Measurements from ENCODE around the gene PMS2. TPM values are rescaled to one million over a fixed set of nuclear protein-coding genes. Genes with fewer than 3 reads are reported as not detected.

The PMS2 gene
- total and polyA plus RNA-seq, 2 experiments from 2014 or later = 5.2 to 15.6 TPM

DNA sequence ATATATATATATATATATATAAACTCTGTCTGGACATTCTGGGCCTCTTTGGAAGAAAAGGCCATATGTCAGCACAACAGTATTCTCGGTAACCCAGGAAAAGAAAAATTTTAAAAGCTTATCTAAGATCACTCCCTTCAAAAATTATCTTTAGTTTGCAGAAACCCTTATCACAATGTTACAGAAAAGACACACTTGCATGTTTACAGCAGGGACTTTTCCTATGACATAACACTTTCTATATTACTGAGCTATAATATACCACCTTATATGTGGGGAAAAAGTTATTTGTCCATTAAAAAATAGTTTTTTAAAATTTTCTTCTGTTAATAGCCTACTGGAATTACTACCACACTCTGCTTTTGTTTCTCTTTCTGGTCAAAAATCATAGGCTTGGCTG lies 47.8 kb upstream of the PMS2 start:
- Histone ChIP-seq H3K79me2 (replicated peaks; ENCODE audit: insufficient read depth) (peaks cover 53% of the 10 kb centered on the region), H3K36me3 (ENCODE audit: insufficient read depth) (peaks cover 20% of the 10 kb centered on the region), H3K9me2 (ENCODE audit: insufficient read depth) (no peaks in the 10 kb centered on the region), H3K27me3 (ENCODE audit: insufficient read depth) (no peaks in the 10 kb centered on the region), H2AFZ (no peak overlapping the region), H3K4me1 (ENCODE audit: insufficient read depth) (peaks cover 6% of the 10 kb centered on the region; the same call in 1 of the 2 replicates), H3K4me2 (no peak overlapping the region), H3K27ac (ENCODE audit: low read depth) (no peak overlapping the region), H3K4me3 (no peak overlapping the region), H3F3A (replicated peaks; ENCODE audit: low read depth) (no peaks in the 10 kb centered on the region), H4K20me1 (replicated peaks; ENCODE audit: insufficient read depth) (peaks cover 9% of the 10 kb centered on the region)
- Mint-ChIP-seq H3K36me3 (ENCODE audit: low read depth) (peaks cover 30% of the 10 kb centered on the region), H3K27me3 (ENCODE audit: insufficient read depth, low read depth, poor library complexity) (peaks cover 8% of the 10 kb centered on the region), H3K9me3 (0 out of 3 replicates have a peak, but pooled peaks cover 3% of the 10 kb centered on the region), H3K4me3 (no peak overlapping the region), H3K4me1 (peaks cover 13% of the 10 kb centered on the region), H3K27ac (no peak overlapping the region)
- TF ChIP-seq CREB1 (CRISPR knock-in tag; IDR thresholded peaks at IDR 0.05; ENCODE audit: low read depth) = no peak
- TF ChIP-seq ZNF114 (CRISPR knock-in tag; IDR thresholded peaks at IDR 0.05) = no peak
- TF ChIP-seq JUNB (IDR thresholded peaks at IDR 0.05; ENCODE audit: unreplicated experiment) = no peak
- TF ChIP-seq CTCF (conservative IDR thresholded peaks at IDR 0.05; ENCODE audit: low read depth in 2 of 2) = no peak
- TF ChIP-seq, protein P1, sequence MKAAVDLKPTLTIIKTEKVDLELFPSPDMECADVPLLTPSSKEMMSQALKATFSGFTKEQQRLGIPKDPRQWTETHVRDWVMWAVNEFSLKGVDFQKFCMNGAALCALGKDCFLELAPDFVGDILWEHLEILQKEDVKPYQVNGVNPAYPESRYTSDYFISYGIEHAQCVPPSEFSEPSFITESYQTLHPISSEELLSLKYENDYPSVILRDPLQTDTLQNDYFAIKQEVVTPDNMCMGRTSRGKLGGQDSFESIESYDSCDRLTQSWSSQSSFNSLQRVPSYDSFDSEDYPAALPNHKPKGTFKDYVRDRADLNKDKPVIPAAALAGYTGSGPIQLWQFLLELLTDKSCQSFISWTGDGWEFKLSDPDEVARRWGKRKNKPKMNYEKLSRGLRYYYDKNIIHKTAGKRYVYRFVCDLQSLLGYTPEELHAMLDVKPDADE (IDR thresholded peaks at IDR 0.05) = no peak
- no peak for TF ChIP-seq ZNF331 (CRISPR knock-in tag; IDR thresholded peaks at IDR 0.05; ENCODE audit: low read depth)
- TF ChIP-seq EZH2 (IDR thresholded peaks at IDR 0.05; ENCODE audit: low read depth, unreplicated experiment) = no peak
- no peak for TF ChIP-seq POLR2AphosphoS5 (IDR thresholded peaks at IDR 0.05; ENCODE audit: low read depth)
- TF ChIP-seq, protein P2, sequence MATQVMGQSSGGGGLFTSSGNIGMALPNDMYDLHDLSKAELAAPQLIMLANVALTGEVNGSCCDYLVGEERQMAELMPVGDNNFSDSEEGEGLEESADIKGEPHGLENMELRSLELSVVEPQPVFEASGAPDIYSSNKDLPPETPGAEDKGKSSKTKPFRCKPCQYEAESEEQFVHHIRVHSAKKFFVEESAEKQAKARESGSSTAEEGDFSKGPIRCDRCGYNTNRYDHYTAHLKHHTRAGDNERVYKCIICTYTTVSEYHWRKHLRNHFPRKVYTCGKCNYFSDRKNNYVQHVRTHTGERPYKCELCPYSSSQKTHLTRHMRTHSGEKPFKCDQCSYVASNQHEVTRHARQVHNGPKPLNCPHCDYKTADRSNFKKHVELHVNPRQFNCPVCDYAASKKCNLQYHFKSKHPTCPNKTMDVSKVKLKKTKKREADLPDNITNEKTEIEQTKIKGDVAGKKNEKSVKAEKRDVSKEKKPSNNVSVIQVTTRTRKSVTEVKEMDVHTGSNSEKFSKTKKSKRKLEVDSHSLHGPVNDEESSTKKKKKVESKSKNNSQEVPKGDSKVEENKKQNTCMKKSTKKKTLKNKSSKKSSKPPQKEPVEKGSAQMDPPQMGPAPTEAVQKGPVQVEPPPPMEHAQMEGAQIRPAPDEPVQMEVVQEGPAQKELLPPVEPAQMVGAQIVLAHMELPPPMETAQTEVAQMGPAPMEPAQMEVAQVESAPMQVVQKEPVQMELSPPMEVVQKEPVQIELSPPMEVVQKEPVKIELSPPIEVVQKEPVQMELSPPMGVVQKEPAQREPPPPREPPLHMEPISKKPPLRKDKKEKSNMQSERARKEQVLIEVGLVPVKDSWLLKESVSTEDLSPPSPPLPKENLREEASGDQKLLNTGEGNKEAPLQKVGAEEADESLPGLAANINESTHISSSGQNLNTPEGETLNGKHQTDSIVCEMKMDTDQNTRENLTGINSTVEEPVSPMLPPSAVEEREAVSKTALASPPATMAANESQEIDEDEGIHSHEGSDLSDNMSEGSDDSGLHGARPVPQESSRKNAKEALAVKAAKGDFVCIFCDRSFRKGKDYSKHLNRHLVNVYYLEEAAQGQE (IDR thresholded peaks at IDR 0.05; ENCODE audit: unreplicated experiment) = no peak
- no peak for TF ChIP-seq ZNF462 (CRISPR knock-in tag; IDR thresholded peaks at IDR 0.05)
- TF ChIP-seq EZH2phosphoT487 (IDR thresholded peaks at IDR 0.05; ENCODE audit: unreplicated experiment) = no peak
- no peak for TF ChIP-seq STAT1 (IDR thresholded peaks at IDR 0.05; ENCODE audit: unreplicated experiment)
- DNase-seq (ENCODE audit: low spot score) (no peak), ATAC-seq (no peak)
